Activated naive CD8-positive, alpha-beta T cell treated with anti-CD3 and anti-CD28 coated beads, Interleukin-2, amount 10 ng/mL, durations not matched to agents 7 days and 5 days (primary cell): ENCODE data around the gene MOB3A. TPM values are rescaled to one million over a fixed set of nuclear protein-coding genes. Genes with fewer than 3 reads are reported as not detected.

Experiments
- ATAC-seq: fragments of 150-1000 bp; cut with Tn5 transposase; one replicate; pipeline ENCODE4 v1.10.0; 2021; ENCODE audit warnings: low read depth, moderate library complexity
- POLR2A ChIA-PET: fragments of 350-600 bp; sonication (Branson Sonifier 250); formaldehyde crosslinking; loops from one replicate; lab custom pipeline; 2021; ENCODE audit warnings: antibody characterized with exemption; lab: Charles Lee
- DNase-seq: peaks from one replicate; pipeline ENCODE4 v3.0.0; 2021
- H3K27ac Mint-ChIP-seq: one replicate; pipeline ENCODE4 v1.8.0; 2022; ENCODE audit warnings: mild to moderate bottlenecking, mixed read lengths
- H3K27me3 Mint-ChIP-seq: one replicate; pipeline ENCODE4 v1.8.0; 2022; ENCODE audit warnings: mild to moderate bottlenecking, moderate library complexity, mixed read lengths
- H3K36me3 Mint-ChIP-seq: one replicate; pipeline ENCODE4 v1.8.0; 2021; ENCODE audit warnings: mild to moderate bottlenecking, mixed read lengths
- H3K4me1 Mint-ChIP-seq: one replicate; pipeline ENCODE4 v1.8.0; 2021; ENCODE audit warnings: mixed read lengths
- H3K4me3 Mint-ChIP-seq: one replicate; pipeline ENCODE4 v1.8.0; 2022; ENCODE audit warnings: mild to moderate bottlenecking, moderate library complexity, mixed read lengths
- H3K9me3 Mint-ChIP-seq: one replicate; pipeline ENCODE4 v1.8.0; 2021; ENCODE audit warnings: mixed read lengths
- total RNA-seq, 2 experiments: library from RNA; stranded (reverse); gene quantifications; one replicate each; pipeline ENCODE4 v1.2.3, GENCODE V29; 2021

The MOB3A gene
- total RNA-seq, 2 experiments from 2014 or later = 190 to 200 TPM

- no peak overlapping the region for H3K4me3 Mint-ChIP-seq
- H3K4me1 Mint-ChIP-seq = peaks cover 24% of the 10 kb centered on the region
- H3K27ac Mint-ChIP-seq = no peak overlapping the region
- DNase-seq = no peak
- no peaks in the 10 kb centered on the region for H3K9me3 Mint-ChIP-seq
- POLR2A ChIA-PET = no interaction called here
- H3K27me3 Mint-ChIP-seq = no peaks in the 10 kb centered on the region
- peaks cover 10% of the 10 kb centered on the region for H3K36me3 Mint-ChIP-seq
- ATAC-seq = no peak
Observed at GRCh38 chr19:2045501-2046045, 50.6 kb downstream of the MOB3A start.

GRCh38 chr19:2044709-2045500 is 51.2 kb downstream of the MOB3A start:
- no peaks in the 10 kb centered on the region for H3K27me3 Mint-ChIP-seq
- peaks cover 22% of the 10 kb centered on the region for H3K4me1 Mint-ChIP-seq
- H3K27ac Mint-ChIP-seq = peak overlapping the region; percentile 54
- no peak for ATAC-seq
- peaks cover 9% of the 10 kb centered on the region for H3K36me3 Mint-ChIP-seq
- no peaks in the 10 kb centered on the region for H3K9me3 Mint-ChIP-seq
- POLR2A ChIA-PET = no interaction called here
- no peak for DNase-seq
- peak overlapping the region; percentile 35 for H3K4me3 Mint-ChIP-seq

DNA sequence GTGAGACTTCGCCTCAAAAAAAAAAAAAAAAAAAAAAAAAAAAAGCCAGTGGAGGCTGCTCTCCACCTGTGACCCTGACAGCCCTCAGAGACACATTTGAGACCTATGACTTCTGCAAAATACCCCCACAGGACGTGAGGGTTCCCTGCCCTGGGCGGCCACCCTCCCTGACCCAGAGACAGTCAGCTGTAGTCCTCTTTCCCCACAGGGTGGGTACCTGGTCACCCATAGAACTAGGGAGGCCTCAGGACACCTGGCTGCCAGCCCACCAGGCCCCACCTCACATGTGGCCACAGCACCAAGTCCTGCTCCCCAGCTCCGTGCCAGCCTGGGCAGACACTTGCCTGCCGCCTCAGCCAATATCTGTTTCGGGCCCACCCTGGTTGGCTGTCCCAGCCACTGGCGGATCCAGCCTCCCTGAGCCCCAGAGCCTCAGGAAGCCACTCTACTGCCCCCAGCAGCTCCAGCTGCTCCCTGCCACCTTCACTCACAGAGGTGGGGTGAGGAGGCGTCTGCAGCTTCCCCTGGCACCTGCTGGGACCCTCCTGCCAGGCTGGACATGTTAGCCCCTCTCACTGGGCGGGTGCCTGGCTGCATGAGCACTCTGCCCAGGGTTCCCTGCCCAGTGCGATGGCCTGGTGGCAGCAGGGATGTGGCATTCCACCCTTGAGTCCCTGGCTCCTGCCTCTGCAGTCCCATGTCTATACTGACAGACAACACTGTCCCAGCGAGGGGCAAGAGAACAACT is 52.0 kb downstream of the MOB3A start:
- POLR2A ChIA-PET = interaction anchor here (0.6 to 4.1 kb wide), 10 partner anchors 8 to 576 kb away, joined by 3 to 48 read pairs (median 5); no protein-coding TSS in a partner anchor
- Mint-ChIP-seq H3K9me3 (no peaks in the 10 kb centered on the region), H3K27ac (peak overlapping the region; percentile 87), H3K27me3 (no peaks in the 10 kb centered on the region), H3K4me3 (peak overlapping the region; percentile 10), H3K36me3 (peaks cover 9% of the 10 kb centered on the region), H3K4me1 (peaks cover 20% of the 10 kb centered on the region)
- DNase-seq = peak; percentile 61
- ATAC-seq = no peak

DNA sequence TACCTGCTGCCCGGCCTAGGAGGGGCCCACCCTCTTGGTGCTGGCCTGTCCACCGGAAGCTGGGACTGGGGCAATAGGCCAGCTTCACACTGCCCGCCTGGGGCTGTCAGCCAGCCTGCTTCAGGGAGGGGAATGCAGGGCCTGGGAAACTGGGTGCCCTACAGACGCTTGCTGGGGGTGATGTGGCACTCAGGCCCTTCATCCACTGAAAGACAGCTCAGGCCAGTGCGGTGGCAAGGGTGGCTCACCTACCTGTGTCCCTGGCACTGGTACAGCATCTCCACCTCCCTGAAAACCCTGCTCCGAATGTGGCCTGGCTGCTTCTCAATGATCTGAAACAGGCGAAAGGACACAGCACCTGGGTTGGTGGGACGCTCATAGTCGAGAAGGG is 52.9 kb downstream of the MOB3A start:
- H3K4me3 Mint-ChIP-seq = peak overlapping the region; percentile 39
- H3K9me3 Mint-ChIP-seq = no peaks in the 10 kb centered on the region
- ATAC-seq (no peak), DNase-seq (peak; percentile 51)
- H3K36me3 Mint-ChIP-seq = peaks cover 7% of the 10 kb centered on the region
- peak overlapping the region; percentile 87 for H3K27ac Mint-ChIP-seq
- POLR2A ChIA-PET = interaction anchor here (0.5 to 4.1 kb wide), 9 partner anchors 9 to 577 kb away, joined by 3 to 48 read pairs (median 5); no protein-coding TSS in a partner anchor
- H3K27me3 Mint-ChIP-seq = no peaks in the 10 kb centered on the region
- peaks cover 18% of the 10 kb centered on the region for H3K4me1 Mint-ChIP-seq

- peak; percentile 62 for DNase-seq
- Mint-ChIP-seq H3K27me3 (no peaks in the 10 kb centered on the region), H3K27ac (peak overlapping the region; percentile 87), H3K4me1 (peaks cover 16% of the 10 kb centered on the region), H3K36me3 (peaks cover 7% of the 10 kb centered on the region), H3K9me3 (no peaks in the 10 kb centered on the region), H3K4me3 (peak overlapping the region; percentile 68)
- ATAC-seq = no peak
- POLR2A ChIA-PET = interaction anchor here (0.5 to 4.1 kb wide), 16 partner anchors 8 to 396 kb away, joined by 3 to 48 read pairs (median 3); no protein-coding TSS in a partner anchor
Observed at GRCh38 chr19:2042485-2043250, 53.5 kb downstream of the MOB3A start.

DNA sequence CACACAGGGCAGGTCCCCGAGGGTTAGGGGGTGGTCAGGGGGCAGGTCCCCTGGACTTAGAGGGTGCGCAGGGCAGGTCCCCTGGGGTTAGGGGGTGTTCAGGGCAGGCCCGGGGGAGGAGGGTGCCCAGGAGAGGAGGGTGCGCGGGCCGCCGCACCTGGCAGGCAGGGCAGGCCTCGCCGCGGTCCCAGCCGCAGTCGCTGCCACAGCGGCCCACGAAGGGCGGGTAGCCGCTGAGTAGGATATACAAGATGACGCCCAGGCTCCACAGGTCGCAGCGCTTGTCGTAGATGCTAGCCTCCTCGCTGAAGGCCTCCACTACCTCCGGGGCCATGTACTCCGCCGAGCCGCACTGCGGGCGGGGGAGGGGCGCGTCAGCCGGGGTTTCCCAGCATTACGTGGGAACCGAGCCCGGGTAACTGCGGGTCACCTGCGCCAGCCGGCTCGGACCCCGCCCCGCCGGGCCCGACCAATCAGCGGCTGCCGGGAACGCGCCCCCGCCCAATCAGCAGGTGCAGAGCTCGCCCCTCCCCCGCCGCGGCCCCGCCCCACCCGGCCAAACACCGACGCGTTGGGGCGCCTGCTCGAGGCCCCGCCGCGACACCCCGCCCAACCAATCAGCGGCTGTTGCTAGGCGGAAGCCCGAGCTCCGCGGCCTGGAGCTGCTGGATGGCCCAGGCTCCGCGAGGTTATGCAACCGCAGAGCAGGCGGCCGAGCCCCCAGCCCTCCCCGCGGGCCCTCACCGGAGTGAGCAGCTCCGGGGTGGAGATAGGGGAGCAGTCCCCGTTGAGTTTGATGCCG is 54.2 kb downstream of the MOB3A start:
- POLR2A ChIA-PET = interaction anchor here (0.5 to 4.1 kb wide), 16 partner anchors 8 to 397 kb away, joined by 3 to 48 read pairs (median 4); no protein-coding TSS in a partner anchor
- peaks cover 7% of the 10 kb centered on the region for H3K36me3 Mint-ChIP-seq
- DNase-seq = peak; percentile 99
- H3K9me3 Mint-ChIP-seq = no peaks in the 10 kb centered on the region
- H3K4me1 Mint-ChIP-seq = peaks cover 13% of the 10 kb centered on the region
- ATAC-seq = peak; percentile 91
- H3K27ac Mint-ChIP-seq = peak overlapping the region; percentile 87
- H3K4me3 Mint-ChIP-seq = peak overlapping the region; percentile 68
- no peaks in the 10 kb centered on the region for H3K27me3 Mint-ChIP-seq

GRCh38 chr19:2041433-2041682 is 54.8 kb downstream of the MOB3A start:
- peaks cover 7% of the 10 kb centered on the region for H3K36me3 Mint-ChIP-seq
- H3K27me3 Mint-ChIP-seq = no peaks in the 10 kb centered on the region
- H3K9me3 Mint-ChIP-seq = no peaks in the 10 kb centered on the region
- peaks cover 12% of the 10 kb centered on the region for H3K4me1 Mint-ChIP-seq
- H3K27ac Mint-ChIP-seq = peak overlapping the region; percentile 84
- POLR2A ChIA-PET = interaction anchor here (2.4 to 4.1 kb wide), 3 partner anchors 8 to 42 kb away, joined by 8 to 48 read pairs (median 32); no protein-coding TSS in a partner anchor
- DNase-seq (no peak), ATAC-seq (no peak)
- peak overlapping the region; percentile 59 for H3K4me3 Mint-ChIP-seq

DNA sequence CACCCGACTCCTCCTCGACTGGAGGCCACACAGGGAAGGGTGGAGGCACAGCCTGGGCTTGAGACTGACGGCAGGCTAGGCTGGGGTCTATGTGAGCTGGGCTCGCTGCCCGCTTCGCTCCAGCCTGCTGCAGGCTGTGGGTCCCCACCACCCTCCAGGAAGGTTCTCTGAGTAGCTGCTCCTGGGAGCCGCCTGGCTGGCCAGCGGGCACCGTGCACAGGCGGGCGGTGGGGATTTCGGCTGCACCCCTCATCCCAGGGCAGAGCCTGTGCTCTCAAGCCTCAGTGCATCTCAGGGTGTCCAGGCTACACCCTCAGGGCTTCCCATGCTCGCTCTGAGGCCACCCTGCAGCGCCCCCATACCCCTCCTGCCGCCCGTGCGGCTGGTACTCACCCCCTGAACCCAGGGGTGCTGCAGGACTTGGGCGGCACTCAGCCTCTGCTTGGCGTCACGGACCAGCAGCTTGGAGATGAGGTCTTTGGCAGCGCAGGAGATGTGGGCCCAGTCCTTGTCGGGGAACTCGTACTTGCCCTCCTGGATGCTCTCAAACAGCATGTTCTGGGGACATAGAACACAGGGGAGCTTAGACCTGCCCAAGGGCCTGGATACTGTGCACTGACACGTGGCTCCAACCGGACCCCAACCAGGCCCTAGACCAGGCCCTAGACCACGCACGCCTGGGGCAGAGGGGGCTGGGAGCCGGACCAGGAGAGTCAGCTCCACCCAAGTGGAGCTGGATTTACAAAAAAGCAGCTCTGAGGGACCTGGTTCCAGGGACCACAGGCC is 55.3 kb downstream of the MOB3A start:
- DNase-seq (no peak), ATAC-seq (no peak)
- H3K9me3 Mint-ChIP-seq = no peaks in the 10 kb centered on the region
- POLR2A ChIA-PET = interaction anchor here (1.1 to 4.1 kb wide), 4 partner anchors 8 to 42 kb away, joined by 3 to 48 read pairs (median 20); no protein-coding TSS in a partner anchor
- peaks cover 12% of the 10 kb centered on the region for H3K4me1 Mint-ChIP-seq
- peaks cover 7% of the 10 kb centered on the region for H3K36me3 Mint-ChIP-seq
- peak overlapping the region; percentile 84 for H3K27ac Mint-ChIP-seq
- H3K4me3 Mint-ChIP-seq = peak overlapping the region; percentile 59
- H3K27me3 Mint-ChIP-seq = no peaks in the 10 kb centered on the region

- ATAC-seq = no peak
- H3K27me3 Mint-ChIP-seq = no peaks in the 10 kb centered on the region
- peaks cover 7% of the 10 kb centered on the region for H3K36me3 Mint-ChIP-seq
- peak overlapping the region; percentile 25 for H3K27ac Mint-ChIP-seq
- POLR2A ChIA-PET = interaction anchor here (1.1 to 4.1 kb wide), 3 partner anchors 10 to 43 kb away, joined by 3 to 48 read pairs (median 8); no protein-coding TSS in a partner anchor
- no peak for DNase-seq
- H3K9me3 Mint-ChIP-seq = peaks cover 1% of the 10 kb centered on the region
- no peak overlapping the region for H3K4me3 Mint-ChIP-seq
- H3K4me1 Mint-ChIP-seq = peaks cover 15% of the 10 kb centered on the region
Observed at GRCh38 chr19:2039959-2040646, 56.0 kb downstream of the MOB3A start.

DNA sequence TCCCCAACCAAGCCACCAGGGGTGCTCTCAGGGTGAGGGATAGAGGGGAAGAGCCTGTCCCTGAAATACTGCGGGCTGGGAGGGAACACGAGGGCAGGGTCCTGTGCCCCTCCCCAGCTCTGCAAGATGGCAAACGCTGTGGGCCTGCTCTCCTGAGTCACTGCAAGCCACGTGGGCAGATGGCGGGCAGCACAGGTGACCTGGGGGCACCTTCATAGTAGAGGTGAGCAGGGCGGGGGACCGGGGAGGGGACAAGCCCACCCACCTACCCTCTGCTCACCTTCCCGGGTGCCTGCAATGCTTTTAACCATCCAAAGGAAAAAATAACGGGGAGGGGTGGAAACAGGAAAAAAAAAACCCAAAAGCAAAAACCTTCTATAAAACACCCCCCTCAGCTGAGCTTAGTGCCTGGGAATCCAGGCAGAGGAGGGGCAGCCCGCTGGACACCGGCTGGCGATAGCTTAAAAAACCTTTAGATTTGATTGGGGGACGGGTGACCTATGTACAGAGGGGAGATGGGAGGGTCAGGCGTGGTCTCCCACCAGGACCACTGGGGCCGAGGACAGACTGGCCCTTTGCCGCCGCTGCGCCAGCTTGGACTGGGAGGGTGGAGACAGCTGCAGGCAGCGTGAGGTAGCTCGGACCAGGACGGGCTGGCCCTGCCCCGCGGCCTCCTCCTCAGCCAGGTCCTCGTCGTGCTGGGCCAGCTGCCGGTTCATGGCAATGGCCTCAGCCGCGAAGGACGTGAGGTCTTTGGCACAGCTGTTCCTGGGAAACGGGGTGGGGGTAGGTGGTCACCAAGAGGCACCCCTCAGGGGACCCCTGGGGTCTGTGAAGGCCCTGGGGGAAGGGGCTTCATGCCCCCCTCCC is 56.8 kb downstream of the MOB3A start:
- Mint-ChIP-seq H3K27ac (no peak overlapping the region), H3K4me1 (peaks cover 14% of the 10 kb centered on the region), H3K4me3 (no peak overlapping the region), H3K27me3 (no peaks in the 10 kb centered on the region), H3K36me3 (peaks cover 4% of the 10 kb centered on the region), H3K9me3 (peaks cover 1% of the 10 kb centered on the region)
- DNase-seq = no peak
- POLR2A ChIA-PET = interaction anchor here (0.9 to 2.4 kb wide), 4 partner anchors 10 to 175 kb away, joined by 3 to 8 read pairs (median 4); partner anchors contain the start of gene MKNK2
- ATAC-seq = no peak
